ENCODE measurements around the gene FOCAD.

FOCAD gene

DNA sequence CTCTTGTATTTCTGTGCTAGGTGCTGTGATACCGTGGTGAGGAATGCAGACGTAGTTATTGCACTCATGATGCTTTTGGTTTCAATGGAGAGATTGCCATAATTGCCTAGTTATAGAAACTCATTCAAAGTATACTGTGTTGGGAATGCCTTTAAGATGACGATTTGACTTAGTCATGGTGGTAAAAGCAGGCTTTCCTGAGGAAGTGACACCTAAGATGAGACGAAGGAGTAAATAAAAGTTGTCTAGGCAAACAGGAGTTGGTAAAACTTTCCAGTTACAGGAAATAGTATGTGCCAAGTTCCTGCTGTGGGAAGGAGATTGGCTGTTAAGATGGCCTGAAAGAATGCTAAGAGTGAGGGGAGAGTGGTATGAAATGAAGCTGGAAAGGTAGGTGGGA lies 48.1 kb downstream of the FOCAD start:
- DNase-seq = no peak

GRCh38 chr9:20734275-20734674 lies 50.2 kb downstream of the FOCAD start:
- DNase-seq = no peak

DNA sequence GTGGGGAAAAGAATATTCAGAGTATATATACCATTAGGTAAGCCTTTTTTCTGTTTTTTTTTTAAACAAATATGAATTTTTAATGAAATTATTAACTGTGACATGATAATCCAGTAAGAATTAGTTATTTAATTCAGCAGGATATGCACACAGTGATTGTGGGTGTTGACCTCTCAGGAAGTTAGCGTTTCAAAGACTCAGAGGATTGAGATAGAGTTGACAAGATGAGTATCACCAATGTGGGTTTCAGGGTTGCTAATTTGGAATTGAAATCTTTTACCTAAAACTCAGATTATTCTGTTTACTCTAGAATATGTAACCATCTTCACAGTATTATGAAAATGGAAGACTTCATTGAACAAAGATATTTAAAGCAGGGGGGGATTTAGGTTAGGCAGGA lies 56.2 kb downstream of the FOCAD start:
- DNase-seq = no peak

- DNase-seq = no peak
Observed at GRCh38 chr9:20740929-20741582, 57.0 kb downstream of the FOCAD start.

- DNase-seq = peak; percentile 7
Observed at GRCh38 chr9:20742833-20743232, 58.8 kb downstream of the FOCAD start.

DNA sequence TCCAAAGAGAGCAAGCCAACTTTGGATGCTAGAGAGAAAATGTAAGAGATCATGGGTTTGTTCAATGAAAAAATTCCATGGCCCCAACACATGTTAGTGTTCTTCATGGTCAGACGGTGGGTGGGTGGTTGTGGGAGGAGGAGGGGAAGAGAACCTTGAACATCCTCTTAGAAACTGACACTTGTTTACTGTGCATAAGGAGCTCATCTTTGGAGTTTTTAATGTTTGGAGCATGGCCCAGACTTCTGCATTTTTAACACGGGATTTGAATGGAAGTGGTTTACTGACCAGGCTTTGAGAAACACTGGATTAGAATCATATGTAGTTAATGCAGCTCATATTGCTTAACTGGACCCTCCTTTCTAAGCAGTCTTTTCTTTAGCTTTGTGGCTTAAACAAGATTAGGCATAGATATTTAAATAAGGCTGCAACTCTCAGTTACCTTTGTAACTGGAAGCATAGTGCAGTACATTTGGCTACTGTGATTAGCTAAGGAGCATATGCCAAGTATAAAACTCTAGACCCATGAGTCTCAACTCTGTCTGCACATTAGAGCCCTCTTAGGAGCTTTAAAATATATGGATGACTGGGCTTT lies 60.1 kb downstream of the FOCAD start:
- no peak for DNase-seq

DNA sequence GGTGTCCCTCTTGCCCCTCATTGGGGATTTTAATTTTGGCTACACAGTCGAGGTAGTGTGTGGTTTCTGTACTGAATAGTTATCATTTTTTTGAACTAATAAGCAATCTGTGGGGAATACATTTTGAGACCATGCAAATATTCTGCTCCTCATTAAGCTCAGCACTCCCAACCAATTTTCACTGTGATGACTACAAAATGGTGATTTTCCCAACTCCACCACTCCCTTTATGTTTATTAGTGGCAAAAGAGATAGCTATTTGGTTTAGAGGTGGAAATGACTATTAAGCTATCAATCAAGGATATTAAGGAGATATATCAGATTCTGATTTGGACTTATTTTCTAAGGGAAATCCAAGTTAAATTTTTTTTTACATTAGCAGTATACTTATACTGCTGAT lies 62.9 kb downstream of the FOCAD start:
- no peak for DNase-seq

DNA sequence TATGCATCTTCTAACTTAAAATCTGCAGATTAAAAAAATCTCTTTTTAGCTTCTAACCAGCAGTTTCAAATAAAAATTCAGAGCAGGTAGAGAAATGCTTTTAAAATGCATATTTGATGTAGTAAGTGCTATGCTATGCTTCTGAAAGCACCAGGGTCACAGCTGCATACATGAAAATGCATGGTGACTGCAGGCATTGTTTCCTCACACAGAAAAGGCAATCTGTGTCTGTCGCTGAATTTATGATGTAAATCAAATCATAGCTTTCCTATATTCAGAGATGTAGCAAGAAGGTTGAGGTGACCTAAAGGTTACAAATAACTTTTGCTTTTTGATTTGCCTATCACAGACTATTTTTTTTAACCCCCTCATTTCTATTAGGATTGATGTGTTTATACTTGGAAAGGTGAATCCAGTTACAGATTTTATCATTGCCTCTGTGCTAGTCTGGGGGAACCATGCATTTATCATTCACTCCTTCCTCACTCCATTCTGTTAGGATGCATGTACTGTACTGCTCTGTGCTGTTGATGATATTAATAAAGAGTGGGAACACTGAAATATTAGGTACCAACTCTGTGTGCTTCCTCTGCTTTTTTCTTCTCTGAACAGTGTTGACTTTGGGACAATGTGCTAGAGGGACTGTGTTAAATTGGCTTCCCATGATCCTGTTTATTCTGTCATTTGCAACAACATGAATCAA lies 65.6 kb downstream of the FOCAD start:
- no peak for DNase-seq

- DNase-seq = no peak
Observed at GRCh38 chr9:20753761-20754160, 69.7 kb downstream of the FOCAD start.

- no peak for DNase-seq
Observed at GRCh38 chr9:20754556-20754955, 70.5 kb downstream of the FOCAD start.

DNA sequence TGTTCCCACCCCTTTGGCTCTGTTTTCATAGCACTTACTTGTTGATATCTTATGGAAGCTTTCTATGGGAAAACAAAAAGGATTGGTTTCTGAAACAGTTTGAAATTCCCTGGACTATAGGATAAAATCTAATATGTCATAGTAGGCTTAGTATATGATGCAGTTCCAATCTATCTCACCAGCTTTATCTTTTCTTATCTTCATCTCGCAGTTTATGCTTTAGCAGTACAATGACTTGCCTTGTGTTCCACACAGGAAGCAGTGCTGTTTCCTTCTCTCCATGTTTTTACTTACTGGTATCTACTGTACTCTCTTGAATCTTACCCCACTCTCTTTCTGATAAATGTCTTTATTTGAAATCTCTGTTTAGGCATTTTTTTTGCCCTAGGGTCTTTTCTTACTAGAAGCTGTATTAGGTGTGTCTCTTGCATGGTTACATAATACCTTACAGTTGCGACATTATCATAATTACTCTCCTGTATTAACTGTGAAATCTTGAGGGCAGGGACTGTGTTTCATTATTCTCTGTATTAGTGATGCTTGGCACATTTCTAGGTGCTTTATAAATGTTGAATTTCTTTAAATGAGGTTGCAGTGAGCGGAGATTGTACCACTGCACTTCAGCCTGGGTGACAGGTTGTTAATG lies 76.3 kb downstream of the FOCAD start:
- DNase-seq = no peak

- no peak for DNase-seq
Observed at GRCh38 chr9:20770947-20771346, 86.9 kb downstream of the FOCAD start.

DNA sequence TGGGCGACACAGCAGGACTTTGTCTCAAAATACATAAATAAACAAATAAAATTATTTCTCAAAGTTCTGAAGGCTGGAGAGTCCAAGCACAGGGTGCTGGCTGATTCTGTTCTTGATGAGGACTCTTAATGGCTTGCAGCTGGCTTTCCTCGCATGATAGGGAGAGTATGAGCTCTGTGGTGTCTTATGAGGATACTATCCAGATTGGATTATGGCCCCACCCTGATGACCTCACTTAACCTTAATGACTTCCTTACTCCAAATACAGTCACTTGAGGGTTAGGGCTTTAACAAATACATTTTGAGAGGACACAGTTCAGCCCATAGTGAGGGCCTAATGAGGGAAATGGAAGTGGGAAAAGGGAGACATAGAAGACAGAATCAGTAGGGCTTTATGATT lies 87.7 kb downstream of the FOCAD start:
- no peak for DNase-seq

GRCh38 chr9:20775683-20776082 lies 91.6 kb downstream of the FOCAD start:
- DNase-seq = no peak

GRCh38 chr9:20781092-20781491 lies 97.0 kb downstream of the FOCAD start:
- no peak for DNase-seq

DNA sequence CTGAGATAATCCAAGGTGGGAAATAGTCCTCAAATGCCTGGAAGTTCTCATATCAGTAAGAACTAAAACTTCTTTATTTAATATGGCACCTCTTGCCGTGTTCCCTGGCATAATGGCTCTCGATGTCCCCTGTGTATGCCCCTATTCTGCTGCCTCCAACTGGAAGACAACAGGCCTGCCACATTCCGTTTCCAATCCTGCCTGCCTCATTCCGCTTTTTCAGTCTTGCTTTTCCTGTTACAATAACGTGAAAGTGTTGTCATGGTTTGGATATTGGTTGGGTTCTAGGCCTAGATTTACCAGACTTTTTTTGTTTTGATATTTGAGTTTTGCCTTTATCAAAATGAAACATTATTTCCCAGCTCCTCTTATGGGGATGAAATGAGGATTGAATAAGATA lies 98.2 kb downstream of the FOCAD start:
- DNase-seq = no peak

DNA sequence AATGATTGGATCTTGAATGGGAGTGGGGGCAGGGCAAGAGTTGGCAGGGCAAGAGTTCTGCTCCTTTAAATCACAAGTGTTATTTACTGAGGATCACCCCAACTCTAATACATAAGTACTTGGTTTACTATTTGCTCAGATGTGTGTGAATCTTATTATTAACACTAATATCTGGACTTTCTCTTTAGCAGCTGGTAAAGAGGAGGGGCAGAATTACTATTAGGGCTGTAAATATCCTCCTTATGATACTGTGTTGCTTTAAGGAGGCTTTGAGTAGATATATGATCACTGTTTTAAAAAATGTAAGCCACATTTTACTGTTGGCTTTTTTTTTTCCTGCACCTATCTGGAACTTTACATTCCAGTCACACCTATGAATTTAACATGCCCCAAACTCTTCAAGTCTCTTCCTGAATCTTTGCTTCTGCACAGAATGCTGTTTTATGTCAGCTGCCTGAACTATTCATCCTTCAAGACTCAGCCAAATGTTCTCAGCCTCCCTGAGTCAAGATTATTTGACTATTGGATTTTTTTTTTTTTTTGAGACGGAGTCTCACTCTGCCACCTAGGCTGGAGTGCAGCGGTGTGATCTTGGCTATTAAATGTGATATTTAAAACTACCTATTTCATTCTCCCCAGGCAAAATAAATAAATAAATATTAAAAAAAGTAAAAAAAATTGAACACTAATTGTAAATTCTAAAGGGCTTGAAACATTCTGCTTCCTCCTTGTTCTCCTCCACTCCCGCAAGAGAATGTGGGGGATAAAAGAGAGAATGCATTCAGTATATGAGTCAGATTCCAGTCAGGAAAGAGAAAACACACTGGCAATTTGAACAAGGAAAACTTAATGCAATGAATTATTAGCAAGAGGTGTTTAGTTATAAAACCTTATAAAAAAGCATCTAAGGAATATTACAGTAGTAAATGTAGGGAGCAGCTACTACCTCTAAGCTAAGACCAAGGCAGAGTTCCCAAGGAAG lies 99.3 kb downstream of the FOCAD start:
- no peak for DNase-seq

GRCh38 chr9:20784196-20784595 lies 100.1 kb downstream of the FOCAD start:
- DNase-seq = no peak

GRCh38 chr9:20786807-20787206 lies 102.7 kb downstream of the FOCAD start:
- no peak for DNase-seq

DNA sequence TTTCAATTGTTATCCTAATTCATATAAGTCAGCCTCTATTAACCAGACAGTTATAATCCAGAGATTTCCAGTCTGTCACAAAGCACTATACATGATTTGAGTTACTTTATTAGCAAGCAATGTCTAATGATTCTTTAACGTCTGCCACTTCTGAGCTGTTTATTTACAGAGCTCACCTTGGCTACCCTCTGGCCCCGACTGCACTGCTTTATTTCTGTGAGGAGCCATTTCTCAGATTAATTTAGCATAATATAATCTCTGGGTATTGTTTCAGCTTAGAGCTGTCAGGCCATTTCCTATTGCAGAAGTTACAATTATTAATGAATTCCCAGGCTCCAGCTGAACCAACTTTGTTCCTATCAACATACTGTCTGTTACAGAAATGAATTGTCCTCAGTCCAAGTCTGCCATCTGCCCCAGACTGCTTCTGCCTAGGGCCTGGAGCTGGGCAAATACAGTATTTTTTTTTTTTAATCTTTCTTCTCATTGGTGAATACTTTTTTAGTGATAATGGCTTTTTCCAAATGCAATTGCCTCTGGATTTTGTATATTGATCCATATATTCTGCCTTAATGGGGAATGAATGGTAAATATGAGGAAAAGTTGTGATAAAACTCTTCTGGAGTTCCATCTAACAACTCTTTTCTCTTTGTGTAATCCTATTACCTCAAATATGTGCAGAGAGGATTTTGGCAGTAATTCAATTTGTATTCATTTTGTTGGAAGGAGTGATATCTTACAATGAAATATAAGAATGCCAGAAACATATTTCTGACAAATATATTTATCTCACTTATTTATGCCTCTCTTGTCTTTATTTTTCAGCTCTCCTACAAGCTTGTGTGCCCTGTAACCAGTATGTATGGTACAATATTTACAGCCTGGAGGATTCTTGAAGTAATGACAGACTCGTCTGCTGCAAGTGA lies 104.7 kb downstream of the FOCAD start:
- DNase-seq = peak; percentile 0

GRCh38 chr9:20790721-20791120 lies 106.7 kb downstream of the FOCAD start:
- DNase-seq = no peak

GRCh38 chr9:20791682-20792081 lies 107.6 kb downstream of the FOCAD start:
- DNase-seq = no peak

Measured in NCI-H2029 treated with DMSO at 0.1 percent for 48 hours (cell line).